Endothelial cell of umbilical vein (primary cell): Measurements from ENCODE around the gene CABYR. TPM values are rescaled to one million over a fixed set of nuclear protein-coding genes. Genes with fewer than 3 reads are reported as not detected.

Experiments used
- BruUV-seq: library from RNA; stranded (reverse); fragments of 400-500 nt; replicated peaks from 2 replicates; lab custom pipeline; 2021; lab: Mats Ljungman, UMichigan
- CTCF ChIA-PET: fragments of 300-600, 350-600 bp; sonication (Branson Sonifier 250); formaldehyde crosslinking; loops from one replicate; lab custom pipeline; 2021; ENCODE audit warnings: antibody characterized with exemption, inconsistent platforms; lab: Charles Lee
- POLR2A ChIA-PET: fragments of 300-600, 350-600 bp; sonication (Branson Sonifier 250); formaldehyde crosslinking; loops from one replicate; lab custom pipeline; 2021; ENCODE audit warnings: antibody characterized with exemption, inconsistent platforms; lab: Charles Lee
- DNase-seq: peaks from one replicate; pipeline ENCODE4 v3.0.0-alpha.2; 2011; ENCODE audit warnings: low read depth, low spot score
- FAIRE-seq: peaks from 2 replicates; lab custom pipeline; 2011; peaks lifted over from hg19 to GRCh38; lab: Jason Lieb, UNC
- H2AFZ ChIP-seq: 2 replicates; pipeline ENCODE4 v1.6.0; 2012; ENCODE audit warnings: low read depth, low read length, control low read depth, inconsistent platforms
- H3K27ac ChIP-seq: 2 replicates; pipeline ENCODE4 v1.5.1; 2011; ENCODE audit warnings: low read depth, mild to moderate bottlenecking, control low read depth, low read length, moderate library complexity; ENCODE audit not compliant: insufficient read depth
- H3K27me3 ChIP-seq, 2 experiments: 2 replicates each; pipeline versions ENCODE4 v1.6.0 to v1.6.1; 2011; ENCODE audit warnings: low read length in 2 of 2, mixed read lengths in 1 of 2; ENCODE audit not compliant: control insufficient read depth in 2 of 2, insufficient read depth in 2 of 2
- H3K36me3 ChIP-seq, 2 experiments: 2 replicates in 1 of 2; 3 replicates in 1 of 2; pipeline ENCODE4 v1.5.1; 2011; ENCODE audit warnings: low read length in 2 of 2, mild to moderate bottlenecking in 1 of 2, moderate library complexity in 1 of 2; ENCODE audit not compliant: control insufficient read depth in 2 of 2, insufficient read depth in 2 of 2; ENCODE audit errors: extremely low read depth in 1 of 2
- H3K4me1 ChIP-seq: 3 replicates; pipeline ENCODE4 v1.5.1; 2011; ENCODE audit warnings: mild to moderate bottlenecking, low read length; ENCODE audit not compliant: control insufficient read depth, insufficient read depth; ENCODE audit errors: extremely low read depth
- H3K4me2 ChIP-seq: 2 replicates; pipeline ENCODE4 v1.6.1; 2011; ENCODE audit warnings: low read length, control low read depth, mixed read lengths; ENCODE audit not compliant: insufficient read depth
- H3K4me3 ChIP-seq, 3 experiments: fragments of 200-600 bp in 1 of 3; sonication (generic), shearing (Covaris generic) in 1 of 3; replicated peaks in 1 of 3; 2 replicates each; pipeline ENCODE4 v1.5.1; 2011 to 2016; ENCODE audit warnings: control low read depth in 3 of 3, low read length in 3 of 3, mild to moderate bottlenecking in 2 of 3, inconsistent platforms in 1 of 3, low read depth in 1 of 3, moderate library complexity in 1 of 3; ENCODE audit not compliant: insufficient read depth in 1 of 3
- H3K79me2 ChIP-seq: 2 replicates; pipeline ENCODE4 v1.6.0; 2012; ENCODE audit warnings: low read length, inconsistent platforms; ENCODE audit not compliant: control insufficient read depth, insufficient read depth
- H3K9ac ChIP-seq: replicated peaks from 2 replicates; pipeline ENCODE3; 2011; ENCODE audit warnings: low read length, control low read depth; ENCODE audit not compliant: insufficient read depth; ENCODE audit errors: extremely low read depth
- H3K9me1 ChIP-seq: replicated peaks from 3 replicates; pipeline ENCODE4 v1.6.0; 2011; ENCODE audit warnings: mild to moderate bottlenecking, low read length; ENCODE audit not compliant: control insufficient read depth, insufficient read depth; ENCODE audit errors: extremely low read depth
- H3K9me3 ChIP-seq: replicated peaks from 2 replicates; pipeline ENCODE4 v1.5.1; 2012; ENCODE audit warnings: low read length, inconsistent platforms; ENCODE audit not compliant: control insufficient read depth, insufficient read depth
- H4K20me1 ChIP-seq: replicated peaks from 2 replicates; pipeline ENCODE3; 2011; ENCODE audit warnings: mild to moderate bottlenecking, low read length; ENCODE audit not compliant: control insufficient read depth, insufficient read depth; ENCODE audit errors: extremely low read depth
- CTCF ChIP-seq, 2 donors: IDR thresholded peaks; 1 replicate in 1 of 2; 2 replicates in 1 of 2; pipeline ENCODE4 v1.5.1; 2011; ENCODE audit warnings: low read length in 2 of 2, mild to moderate bottlenecking in 2 of 2, moderate library complexity in 2 of 2, control low read depth in 1 of 2, inconsistent platforms in 1 of 2, low read depth in 1 of 2; ENCODE audit not compliant: insufficient read depth in 1 of 2; ENCODE audit errors: extremely low read depth in 1 of 2
- EZH2 ChIP-seq: IDR thresholded peaks from 2 replicates; pipeline ENCODE4 v1.6.1; 2012; ENCODE audit warnings: borderline replicate concordance, low read depth, mild to moderate bottlenecking, moderate library complexity, low read length, inconsistent platforms; ENCODE audit not compliant: severe bottlenecking
- GATA2 ChIP-seq: IDR thresholded peaks from 2 replicates; pipeline ENCODE4 v1.7.0; 2011; ENCODE audit warnings: low read depth, mild to moderate bottlenecking, moderate library complexity, mixed read lengths, low read length; ENCODE audit not compliant: insufficient read length, insufficient read depth
- JUN ChIP-seq: IDR thresholded peaks from 2 replicates; pipeline ENCODE4 v1.6.1; 2011; ENCODE audit warnings: borderline replicate concordance, low read depth; ENCODE audit not compliant: insufficient read length, insufficient read depth
- MYC ChIP-seq: IDR thresholded peaks from one replicate; pipeline ENCODE4 v1.6.1; 2011; ENCODE audit warnings: mild to moderate bottlenecking, low read depth, low read length
- POLR2A ChIP-seq: IDR thresholded peaks from 2 replicates; pipeline ENCODE4 v1.6.1; 2012; ENCODE audit warnings: low read depth, mild to moderate bottlenecking, control low read depth, low read length
- POLR2AphosphoS5 ChIP-seq: IDR thresholded peaks from 2 replicates; pipeline ENCODE4 v1.6.1; 2012; ENCODE audit warnings: low read depth, mild to moderate bottlenecking, control low read depth, low read length, moderate library complexity; ENCODE audit not compliant: insufficient read depth
- dilution Hi-C: fragments of 300-500 bp; cut with MboI; formaldehyde crosslinking; loops from one replicate; pipeline ENCODE4 v1.15.0; 2019; ENCODE audit warnings: low sequenced_read_pairs; ENCODE audit not compliant: extremely low pct_ligation_motif_present
- intact Hi-C: fragments of 100-400 bp; cut with micrococcal nuclease; formaldehyde crosslinking; loops from one replicate; pipeline ENCODE4 v1.10.0; 2022
- polyA plus RNA-seq, 4 experiments: library from polyadenylated mRNA; depleted of rRNA in 3 of 4; stranded (reverse) in 3 of 4; unstranded in 1 of 4; fragments of >200 nt; gene quantifications; 2 replicates each; pipeline versions ENCODE4 v1.2.1 to v1.2.3, GENCODE V29; 2011 to 2012; ENCODE audit warnings: missing spikeins in 1 of 4
- total RNA-seq: library from RNA; stranded (reverse); gene quantifications from 2 replicates; pipeline ENCODE4 v1.2.3, GENCODE V29; 2021
- TF ChIP-seq, protein P1 (sequence below): IDR thresholded peaks from 2 replicates; pipeline ENCODE4 v1.6.1; 2011; ENCODE audit not compliant: insufficient read depth, insufficient read length

The CABYR gene
- total and polyA plus RNA-seq, 2 donors (not counting 3 experiments of a cell fraction or from before 2014, with no cell fraction given) = 3.9 to 8.9 TPM

DNA sequence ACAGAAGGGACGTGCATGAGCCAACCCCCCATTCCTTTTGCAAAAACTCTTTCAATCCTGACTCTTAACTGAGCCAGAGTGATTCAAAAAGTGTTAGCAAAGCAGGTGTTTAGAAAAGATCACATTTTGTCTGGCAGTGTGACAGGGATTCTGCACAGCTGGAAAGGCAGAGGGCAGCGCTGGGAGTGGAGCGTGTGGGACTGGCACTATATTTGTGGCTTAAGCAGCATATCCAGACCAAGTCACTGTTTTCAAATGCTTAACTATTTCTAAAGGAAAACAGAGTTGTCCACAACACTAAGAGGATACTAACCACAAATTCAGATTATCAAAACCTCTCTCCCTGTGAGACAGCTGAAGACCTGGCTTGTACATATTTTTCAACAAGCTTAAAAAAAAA, 19.0 kb downstream of the CABYR start:
- no peak overlapping the region for H2AFZ ChIP-seq
- no TSS peak for BruUV-seq
- TF ChIP-seq CTCF (IDR thresholded peaks at IDR 0.05; ENCODE audit: extremely low read depth in 1 of 2, insufficient read depth in 1 of 2, low read depth in 1 of 2, low read length in 2 of 2) = no peak
- no peaks in the 10 kb centered on the region for H3K36me3 ChIP-seq
- H3K27ac ChIP-seq = no peak overlapping the region
- H3K9me3 ChIP-seq = no peaks in the 10 kb centered on the region
- intact Hi-C loops (no loop called here), dilution Hi-C loops (no loop called here)
- no peak for DNase-seq
- no peaks in the 10 kb centered on the region for H3K79me2 ChIP-seq
- no peaks in the 10 kb centered on the region for H4K20me1 ChIP-seq
- no peak overlapping the region for H3K4me2 ChIP-seq
- no peak overlapping the region for H3K4me3 ChIP-seq
- no peaks in the 10 kb centered on the region for H3K4me1 ChIP-seq
- no peaks in the 10 kb centered on the region for H3K9me1 ChIP-seq
- no peak for FAIRE-seq
- POLR2A ChIA-PET = interaction anchor here (1.5 kb wide), 1 partner anchor 19 kb away, joined by 3 read pairs; the partner anchor contains the start of gene CABYR
- no peaks in the 10 kb centered on the region for H3K27me3 ChIP-seq
- CTCF ChIA-PET = interaction anchor here (1.5 kb wide), 1 partner anchor 18 kb away, joined by 8 read pairs; no protein-coding TSS in a partner anchor
- H3K9ac ChIP-seq = no peak overlapping the region

- no peaks in the 10 kb centered on the region for H3K36me3 ChIP-seq
- no peaks in the 10 kb centered on the region for H4K20me1 ChIP-seq
- no peaks in the 10 kb centered on the region for H3K79me2 ChIP-seq
- H3K9me1 ChIP-seq = no peaks in the 10 kb centered on the region
- no peaks in the 10 kb centered on the region for H3K9me3 ChIP-seq
- H3K9ac ChIP-seq = no peak overlapping the region
- ChIA-PET CTCF (interaction anchor here (1.7 kb wide), 1 partner anchor 17 kb away, joined by 7 read pairs; no protein-coding TSS in a partner anchor), POLR2A (no interaction called here)
- H3K27ac ChIP-seq = no peak overlapping the region
- H3K4me3 ChIP-seq = no peak overlapping the region
- no peaks in the 10 kb centered on the region for H3K27me3 ChIP-seq
- dilution Hi-C loops (no loop called here), intact Hi-C loops (no loop called here)
- TF ChIP-seq MYC = no peak
- no peak for TF ChIP-seq POLR2AphosphoS5
- no peak for TF ChIP-seq GATA2
- no peak for TF ChIP-seq JUN
- TF ChIP-seq, protein P1, sequence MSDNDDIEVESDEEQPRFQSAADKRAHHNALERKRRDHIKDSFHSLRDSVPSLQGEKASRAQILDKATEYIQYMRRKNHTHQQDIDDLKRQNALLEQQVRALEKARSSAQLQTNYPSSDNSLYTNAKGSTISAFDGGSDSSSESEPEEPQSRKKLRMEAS = no peak
- TF ChIP-seq POLR2A = no peak
- TF ChIP-seq EZH2 = no peak
- no peak for TF ChIP-seq CTCF (IDR thresholded peaks at IDR 0.05; ENCODE audit: extremely low read depth in 1 of 2, insufficient read depth in 1 of 2, low read depth in 1 of 2, low read length in 2 of 2)
- H3K4me2 ChIP-seq = no peak overlapping the region
- no peak for DNase-seq
- no peaks in the 10 kb centered on the region for H3K4me1 ChIP-seq
- FAIRE-seq = no peak
- no peak overlapping the region for H2AFZ ChIP-seq
- BruUV-seq = no TSS peak
These were observed 21.2 kb downstream of the CABYR start for GRCh38 chr18:24160086-24160485.
